ENCODE measurements around the gene PRCD. TPM values are rescaled to one million over a fixed set of nuclear protein-coding genes. Genes with fewer than 3 reads are reported as not detected.

Gene PRCD
- total and polyA plus RNA-seq, 8 donors: 0.55 to 7.3 (median 1.1) TPM

DNA sequence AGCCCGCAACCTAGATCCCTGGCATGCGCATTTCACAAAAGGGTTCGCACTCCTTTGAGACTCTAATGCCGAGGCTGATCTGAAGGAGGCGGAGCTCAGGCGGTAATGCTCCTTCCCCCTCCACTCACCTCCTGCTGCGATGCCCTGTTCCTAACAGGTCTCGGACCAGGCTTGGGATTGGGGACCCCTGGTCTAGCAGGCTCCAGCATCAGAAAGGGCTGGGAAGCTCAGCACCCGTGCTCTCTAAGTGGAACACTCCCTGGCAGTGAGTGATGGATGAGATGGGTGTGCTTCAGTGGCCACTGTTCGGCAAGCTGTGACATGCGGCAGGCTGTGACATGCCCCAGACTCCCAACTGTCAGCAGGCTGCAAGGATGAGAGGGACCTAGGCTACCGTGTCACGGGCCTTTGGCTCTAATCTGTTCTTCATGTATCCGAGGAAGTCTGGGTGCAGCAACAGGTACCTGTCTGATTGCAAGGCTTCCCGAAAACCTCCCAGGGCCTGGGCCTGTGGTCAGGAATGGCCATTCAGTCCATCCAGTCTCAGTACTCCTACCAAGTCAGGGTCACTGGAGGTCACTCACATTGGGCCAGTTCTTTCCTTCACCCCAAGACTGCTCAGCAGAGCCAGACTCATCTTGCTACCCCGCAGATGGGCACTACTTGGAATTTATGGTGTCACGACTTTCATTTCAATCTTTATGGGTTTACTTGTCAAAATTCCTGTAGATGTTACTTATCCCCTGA lies 47.1 kb downstream of the PRCD start:
- H3K27ac ChIP-seq: no peak overlapping the region
- no peak for DNase-seq
- no peaks in the 10 kb centered on the region for H3K4me1 ChIP-seq
- no peak for TF ChIP-seq CTCF (IDR thresholded peaks at IDR 0.05)
- intact Hi-C loops (cut with DNase I): no loop called here
- no peaks in the 10 kb centered on the region for H3K36me3 ChIP-seq
- no peak for FAIRE-seq
- no peak for ATAC-seq
- no peaks in the 10 kb centered on the region for H3K9me3 ChIP-seq
- 41 to 43% methylated on average over 16 to 17 of the region's 17 CpGs for WGBS, 2 donors
- no peak overlapping the region for H3K4me3 ChIP-seq
- no peaks in the 10 kb centered on the region for H3K27me3 ChIP-seq

DNA sequence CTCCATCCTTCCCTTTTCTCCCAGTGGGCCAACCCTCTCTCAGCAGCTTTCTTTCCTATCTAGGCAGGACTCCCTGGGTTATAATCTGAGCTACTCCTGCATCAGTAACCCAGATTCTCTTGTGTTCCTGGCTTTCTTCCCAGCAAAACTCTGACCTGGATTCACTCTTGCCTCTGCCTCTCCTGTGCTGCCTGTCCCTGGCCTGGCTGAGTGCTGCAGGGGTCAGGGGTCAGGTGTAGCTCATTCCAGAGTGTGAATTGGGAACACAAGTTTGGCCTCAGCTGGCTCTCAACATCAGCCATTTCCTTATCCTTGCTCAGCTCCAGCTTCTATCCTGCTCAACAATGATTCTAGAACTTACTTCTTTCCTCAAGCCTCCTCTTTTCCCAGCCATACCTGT lies 48.3 kb downstream of the PRCD start:
- Histone ChIP-seq H3K4me3 (no peak overlapping the region), H3K4me1 (no peaks in the 10 kb centered on the region), H3K27ac (no peak overlapping the region), H3K27me3 (no peaks in the 10 kb centered on the region), H3K9me3 (no peaks in the 10 kb centered on the region), H3K36me3 (no peaks in the 10 kb centered on the region)
- intact Hi-C loops (cut with DNase I): no loop called here
- TF ChIP-seq CTCF (IDR thresholded peaks at IDR 0.05): no peak
- no peak for ATAC-seq
- FAIRE-seq: no peak
- no peak for DNase-seq

GRCh38 chr17:76593384-76593826 lies 53.6 kb downstream of the PRCD start:
- no peaks in the 10 kb centered on the region for H3K9me3 ChIP-seq
- no peak overlapping the region for H3K27ac ChIP-seq
- DNase-seq (no peak), FAIRE-seq (no peak), ATAC-seq (no peak)
- intact Hi-C loops (cut with DNase I): no loop called here
- no peaks in the 10 kb centered on the region for H3K36me3 ChIP-seq
- no peak for TF ChIP-seq CTCF (IDR thresholded peaks at IDR 0.05)
- no peaks in the 10 kb centered on the region for H3K4me1 ChIP-seq
- WGBS, 2 donors: 82 to 84% methylated on average over 8 of the region's 8 CpGs
- H3K4me3 ChIP-seq: no peak overlapping the region
- H3K27me3 ChIP-seq: no peaks in the 10 kb centered on the region

DNA sequence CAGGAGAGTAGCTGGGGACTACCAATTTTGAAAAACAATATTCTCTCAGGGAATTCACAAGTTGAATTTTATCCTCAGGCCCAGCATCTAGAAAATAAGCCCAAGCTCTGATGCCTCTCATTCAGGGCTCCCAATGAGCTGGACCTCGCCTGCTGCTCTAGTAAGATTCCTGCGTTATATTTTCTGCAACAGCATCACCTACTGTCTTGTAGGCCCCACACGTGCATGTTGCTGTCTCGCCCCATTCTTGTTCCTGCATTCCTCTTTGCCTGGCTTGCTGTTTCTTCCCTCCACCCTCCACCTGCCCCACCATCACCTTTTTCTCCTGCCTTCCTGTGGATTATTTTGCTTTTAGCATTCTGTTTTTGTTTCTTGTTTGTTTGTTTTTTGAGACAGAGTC lies 54.1 kb downstream of the PRCD start:
- WGBS, 2 donors: 82 to 93% methylated on average over 4 of the region's 4 CpGs
- no peak for ATAC-seq
- Histone ChIP-seq H3K9me3 (no peaks in the 10 kb centered on the region), H3K27me3 (no peaks in the 10 kb centered on the region), H3K36me3 (no peaks in the 10 kb centered on the region), H3K27ac (no peak overlapping the region), H3K4me1 (no peaks in the 10 kb centered on the region), H3K4me3 (no peak overlapping the region)
- DNase-seq: no peak
- no peak for FAIRE-seq
- intact Hi-C loops (cut with DNase I): no loop called here
- TF ChIP-seq CTCF (IDR thresholded peaks at IDR 0.05): no peak

DNA sequence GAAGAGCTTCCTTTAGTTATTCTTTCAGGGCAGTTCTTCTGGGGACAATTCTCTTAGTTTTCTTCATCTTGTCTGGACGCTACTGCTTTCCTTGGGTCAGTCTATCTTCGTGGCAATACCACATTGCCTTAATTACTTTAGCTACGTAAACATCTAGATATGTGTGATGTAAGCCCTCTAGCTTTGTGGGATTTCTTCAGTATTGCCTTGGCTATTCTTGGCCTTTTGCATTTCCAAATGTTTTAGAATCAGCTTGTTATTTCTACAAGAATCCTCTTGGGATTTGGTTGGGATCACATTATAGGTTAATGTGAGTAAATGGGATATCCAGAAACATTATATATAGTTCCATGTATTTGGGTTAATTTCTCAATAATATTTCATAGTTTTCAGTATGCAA lies 54.8 kb downstream of the PRCD start:
- TF ChIP-seq CTCF (IDR thresholded peaks at IDR 0.05): no peak

More for the DNA sequence above, 54.8 kb downstream of the PRCD start:
- ATAC-seq (no peak), FAIRE-seq (no peak), DNase-seq (no peak)
- no peaks in the 10 kb centered on the region for H3K9me3 ChIP-seq
- H3K27ac ChIP-seq: no peak overlapping the region
- intact Hi-C loops (cut with DNase I): no loop called here
- H3K4me1 ChIP-seq: no peaks in the 10 kb centered on the region
- no peak overlapping the region for H3K4me3 ChIP-seq
- H3K27me3 ChIP-seq: no peaks in the 10 kb centered on the region
- H3K36me3 ChIP-seq: no peaks in the 10 kb centered on the region
- WGBS, 2 donors: 77 to 87% methylated on average over 3 of the region's 3 CpGs

All from pancreas (tissue), 10 donors.